ENCODE data around the gene HTR5A.

Gene HTR5A

DNA sequence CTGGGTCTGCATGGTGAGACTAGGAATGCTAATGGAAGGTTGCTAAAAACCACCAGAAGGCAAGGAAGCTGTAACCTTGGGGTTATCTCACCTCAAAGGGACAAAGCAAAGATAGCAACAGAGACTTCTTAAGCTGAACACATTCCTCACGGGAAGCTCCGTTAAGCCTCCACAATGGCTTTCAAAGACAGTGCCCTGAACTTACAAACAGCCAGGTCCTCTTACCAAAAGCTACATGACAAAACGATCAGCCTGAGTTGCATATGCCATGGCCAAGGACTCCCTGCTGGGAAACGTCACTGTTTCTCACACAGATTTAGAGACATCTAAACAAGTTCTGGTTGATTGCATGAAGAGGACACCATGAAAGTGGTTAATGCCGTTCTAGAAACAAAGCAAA, 52.7 kb downstream of the HTR5A start:
- DNase-seq (ENCODE audit: extremely low read depth, low read depth): no peak
- TF ChIP-seq, protein P1, sequence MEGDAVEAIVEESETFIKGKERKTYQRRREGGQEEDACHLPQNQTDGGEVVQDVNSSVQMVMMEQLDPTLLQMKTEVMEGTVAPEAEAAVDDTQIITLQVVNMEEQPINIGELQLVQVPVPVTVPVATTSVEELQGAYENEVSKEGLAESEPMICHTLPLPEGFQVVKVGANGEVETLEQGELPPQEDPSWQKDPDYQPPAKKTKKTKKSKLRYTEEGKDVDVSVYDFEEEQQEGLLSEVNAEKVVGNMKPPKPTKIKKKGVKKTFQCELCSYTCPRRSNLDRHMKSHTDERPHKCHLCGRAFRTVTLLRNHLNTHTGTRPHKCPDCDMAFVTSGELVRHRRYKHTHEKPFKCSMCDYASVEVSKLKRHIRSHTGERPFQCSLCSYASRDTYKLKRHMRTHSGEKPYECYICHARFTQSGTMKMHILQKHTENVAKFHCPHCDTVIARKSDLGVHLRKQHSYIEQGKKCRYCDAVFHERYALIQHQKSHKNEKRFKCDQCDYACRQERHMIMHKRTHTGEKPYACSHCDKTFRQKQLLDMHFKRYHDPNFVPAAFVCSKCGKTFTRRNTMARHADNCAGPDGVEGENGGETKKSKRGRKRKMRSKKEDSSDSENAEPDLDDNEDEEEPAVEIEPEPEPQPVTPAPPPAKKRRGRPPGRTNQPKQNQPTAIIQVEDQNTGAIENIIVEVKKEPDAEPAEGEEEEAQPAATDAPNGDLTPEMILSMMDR (IDR thresholded peaks at IDR 0.05; ENCODE audit: low read depth, low read length): no peak

- TF ChIP-seq, protein P1 (IDR thresholded peaks at IDR 0.05; ENCODE audit: low read depth, low read length): no peak
- DNase-seq (ENCODE audit: extremely low read depth, low read depth): no peak
Observed at GRCh38 chr7:155123413-155123812, 53.3 kb downstream of the HTR5A start.

DNA sequence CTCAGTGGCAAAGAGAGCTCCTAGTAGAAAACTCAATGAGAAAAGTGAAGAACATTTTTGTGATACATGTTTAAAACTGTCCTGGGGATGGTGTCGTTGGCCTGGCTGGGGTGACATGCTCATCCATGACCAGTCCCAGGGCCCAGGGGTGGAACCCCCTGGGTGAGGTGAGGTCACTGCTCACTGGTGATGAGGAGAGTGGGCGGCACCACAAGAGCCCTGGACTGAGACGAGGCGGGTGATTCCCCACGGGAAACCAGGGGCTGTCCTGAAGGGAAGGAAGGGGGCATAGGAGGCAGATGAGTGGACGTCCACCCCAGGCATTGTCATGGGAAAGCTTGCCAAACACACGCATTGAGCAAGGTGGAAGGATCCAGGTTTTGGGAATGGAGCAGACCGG, 54.6 kb downstream of the HTR5A start:
- TF ChIP-seq, protein P1 (IDR thresholded peaks at IDR 0.05; ENCODE audit: low read depth, low read length): no peak
- no peak for DNase-seq (ENCODE audit: extremely low read depth, low read depth)

- no peak for DNase-seq (ENCODE audit: extremely low read depth, low read depth)
- TF ChIP-seq, protein P1 (IDR thresholded peaks at IDR 0.05; ENCODE audit: low read depth, low read length): no peak
Observed at GRCh38 chr7:155129186-155129585, 59.1 kb downstream of the HTR5A start.

- DNase-seq (ENCODE audit: extremely low read depth, low read depth): no peak
- TF ChIP-seq, protein P1 (IDR thresholded peaks at IDR 0.05; ENCODE audit: low read depth, low read length): no peak
Observed at GRCh38 chr7:155129789-155130188, 59.7 kb downstream of the HTR5A start.

GRCh38 chr7:155130493-155130892, 60.4 kb downstream of the HTR5A start:
- TF ChIP-seq, protein P1 (IDR thresholded peaks at IDR 0.05; ENCODE audit: low read depth, low read length): no peak
- DNase-seq (ENCODE audit: extremely low read depth, low read depth): no peak

GRCh38 chr7:155131090-155131489, 61.0 kb downstream of the HTR5A start:
- TF ChIP-seq, protein P1 (IDR thresholded peaks at IDR 0.05; ENCODE audit: low read depth, low read length): no peak
- DNase-seq (ENCODE audit: extremely low read depth, low read depth): no peak
